IMR-90 (cell line): ENCODE results near the gene DPP6. TPM values are rescaled to one million over a fixed set of nuclear protein-coding genes. Genes with fewer than 3 reads are reported as not detected.

Source experiments
- ATAC-seq: fragments of 200-7000 bp; cut with Tn5 transposase; 2 replicates; pipeline ENCODE4 v1.9.1; 2020; ENCODE audit warnings: low read depth, mild to moderate bottlenecking, moderate library complexity
- BruUV-seq: library from RNA; stranded (reverse); fragments of 400-500 nt; replicated peaks from 2 replicates; lab custom pipeline; 2021; lab: Mats Ljungman, UMichigan
- CTCF ChIA-PET: fragments of 300-600 bp; formaldehyde crosslinking; extraction: SDS; loops from one replicate; lab custom pipeline; 2021; ENCODE audit warnings: antibody characterized with exemption; lab: Yijun Ruan, JAX
- POLR2A ChIA-PET: fragments of 300-600 bp; sonication (Branson Sonifier 250); formaldehyde crosslinking; loops from one replicate; lab custom pipeline; 2022; ENCODE audit warnings: antibody characterized with exemption; ENCODE audit not compliant: unreplicated experiment; lab: Charles Lee
- DNase-seq: peaks from one replicate; pipeline ENCODE4 v3.0.0; 2013
- H2AFZ ChIP-seq: replicated peaks from 2 replicates; pipeline ENCODE3; 2013; ENCODE audit warnings: low read length, mild to moderate bottlenecking; ENCODE audit not compliant: poor library complexity
- H2AK5ac ChIP-seq: 2 replicates; pipeline ENCODE4 v1.6.1; 2013; ENCODE audit warnings: low read depth, low read length, inconsistent platforms
- H2AK9ac ChIP-seq: replicated peaks from 2 replicates; pipeline ENCODE3; 2013; ENCODE audit warnings: mild to moderate bottlenecking, low read depth, low read length, moderate library complexity; ENCODE audit not compliant: poor library complexity
- H2BK120ac ChIP-seq: 2 replicates; pipeline ENCODE4 v1.6.1; 2013; ENCODE audit warnings: low read depth, low read length, inconsistent platforms
- H2BK15ac ChIP-seq: 3 replicates; pipeline ENCODE4 v1.6.1; 2013; ENCODE audit warnings: low read depth, low read length, inconsistent platforms
- H2BK20ac ChIP-seq: 2 replicates; pipeline ENCODE4 v1.6.1; 2013; ENCODE audit warnings: low read depth, mild to moderate bottlenecking, inconsistent platforms, low read length, moderate library complexity
- H2BK5ac ChIP-seq: 2 replicates; pipeline ENCODE4 v1.6.1; 2013; ENCODE audit warnings: mild to moderate bottlenecking, low read depth, low read length, inconsistent platforms; ENCODE audit not compliant: poor library complexity, severe bottlenecking
- H3K14ac ChIP-seq: replicated peaks from 2 replicates; pipeline ENCODE4 v1.6.1; 2013; ENCODE audit warnings: low read depth, low read length, inconsistent platforms
- H3K18ac ChIP-seq: 2 replicates; pipeline ENCODE4 v1.6.1; 2013; ENCODE audit warnings: low read depth, low read length, control low read depth
- H3K23ac ChIP-seq: 2 replicates; pipeline ENCODE4 v1.6.1; 2013; ENCODE audit warnings: low read depth, low read length, inconsistent platforms
- H3K27ac ChIP-seq: 2 replicates; pipeline ENCODE4 v1.5.1; 2013; ENCODE audit warnings: mild to moderate bottlenecking, control low read depth, low read length; ENCODE audit not compliant: insufficient read depth
- H3K27me3 ChIP-seq: 2 replicates; pipeline ENCODE4 v1.6.1; 2013; ENCODE audit warnings: low read length; ENCODE audit not compliant: control insufficient read depth, insufficient read depth
- H3K36me3 ChIP-seq: 2 replicates; pipeline ENCODE4 v1.6.1; 2013; ENCODE audit warnings: low read length, mixed read lengths; ENCODE audit not compliant: control insufficient read depth, insufficient read depth
- H3K4ac ChIP-seq: 2 replicates; pipeline ENCODE4 v1.6.1; 2013; ENCODE audit warnings: low read depth, low read length, inconsistent platforms
- H3K4me1 ChIP-seq: 2 replicates; pipeline ENCODE4 v1.6.1; 2013; ENCODE audit warnings: low read length, mixed read lengths; ENCODE audit not compliant: control insufficient read depth, insufficient read depth
- H3K4me2 ChIP-seq: 2 replicates; pipeline ENCODE4 v1.6.1; 2013; ENCODE audit warnings: low read depth, mild to moderate bottlenecking, control low read depth, low read length, moderate library complexity
- H3K4me3 ChIP-seq: 2 replicates; pipeline ENCODE4 v1.5.1; 2013; ENCODE audit warnings: low read depth, mild to moderate bottlenecking, control low read depth, low read length, moderate library complexity; ENCODE audit not compliant: insufficient read depth
- H3K56ac ChIP-seq: 2 replicates; pipeline ENCODE4 v1.6.1; 2013; ENCODE audit warnings: low read length, inconsistent platforms; ENCODE audit not compliant: insufficient read depth; ENCODE audit errors: extremely low read depth
- H3K79me1 ChIP-seq, 2 experiments: 2 replicates each; pipeline ENCODE4 v1.6.1; 2013; ENCODE audit warnings: low read length in 2 of 2, inconsistent platforms in 1 of 2, low read depth in 1 of 2
- H3K9ac ChIP-seq: 2 replicates; pipeline ENCODE4 v1.6.1; 2013; ENCODE audit warnings: low read depth, low read length, control low read depth
- H3K9me1 ChIP-seq: 2 replicates; pipeline ENCODE4 v1.6.1; 2013; ENCODE audit warnings: low read length, inconsistent platforms; ENCODE audit not compliant: insufficient read depth
- H3K9me3 ChIP-seq: 2 replicates; pipeline ENCODE4 v1.6.1; 2013; ENCODE audit warnings: low read length; ENCODE audit not compliant: control insufficient read depth, insufficient read depth
- H4K20me1 ChIP-seq: 2 replicates; pipeline ENCODE4 v1.6.1; 2013; ENCODE audit warnings: low read length, inconsistent platforms; ENCODE audit not compliant: insufficient read depth
- H4K5ac ChIP-seq: 2 replicates; pipeline ENCODE4 v1.6.1; 2013; ENCODE audit warnings: mild to moderate bottlenecking, low read depth, low read length, control low read depth
- H4K8ac ChIP-seq, 2 experiments: 2 replicates each; pipeline ENCODE4 v1.6.1; 2013; ENCODE audit warnings: low read depth in 2 of 2, low read length in 2 of 2, control low read depth in 1 of 2, inconsistent platforms in 1 of 2
- H4K91ac ChIP-seq: 2 replicates; pipeline ENCODE4 v1.6.1; 2013; ENCODE audit warnings: low read depth, low read length, inconsistent platforms; ENCODE audit not compliant: insufficient read depth
- BHLHE40 ChIP-seq: fragments of 150-350 bp; IDR thresholded peaks from 2 replicates; pipeline ENCODE4 v1.6.1; 2016; ENCODE audit warnings: mild to moderate bottlenecking, low read depth, low read length
- CEBPB ChIP-seq: IDR thresholded peaks from 2 replicates; pipeline ENCODE4 v1.6.1; 2012; ENCODE audit warnings: low read depth, low read length, improper control_type of control experiment
- CHD1 ChIP-seq: IDR thresholded peaks from 2 replicates; pipeline ENCODE4 v1.6.1; 2012; ENCODE audit warnings: low read depth, low read length, improper control_type of control experiment
- FOS ChIP-seq: fragments of 150-350 bp; IDR thresholded peaks from 2 replicates; pipeline ENCODE4 v1.6.1; 2016; ENCODE audit warnings: low read depth, low read length
- MAFK ChIP-seq: IDR thresholded peaks from 2 replicates; pipeline ENCODE4 v1.6.1; 2012; ENCODE audit warnings: low read depth, low read length, improper control_type of control experiment
- MAZ ChIP-seq: IDR thresholded peaks from 2 replicates; pipeline ENCODE4 v1.6.1; 2012; ENCODE audit warnings: low read depth, mild to moderate bottlenecking, low read length, improper control_type of control experiment, moderate library complexity, borderline replicate concordance
- MXI1 ChIP-seq: IDR thresholded peaks from 2 replicates; pipeline ENCODE4 v1.6.1; 2012; ENCODE audit warnings: low read depth, mild to moderate bottlenecking, low read length, moderate library complexity, borderline replicate concordance
- NFE2L2 ChIP-seq: fragments of 150-350 bp; IDR thresholded peaks from 2 replicates; pipeline ENCODE4 v1.6.1; 2016; ENCODE audit warnings: low read depth, mild to moderate bottlenecking, low read length
- POLR2A ChIP-seq: IDR thresholded peaks from 2 replicates; pipeline ENCODE4 v1.6.1; 2012; ENCODE audit warnings: mild to moderate bottlenecking, low read depth, low read length
- RCOR1 ChIP-seq: IDR thresholded peaks from 2 replicates; pipeline ENCODE4 v1.6.1; 2012; ENCODE audit warnings: mild to moderate bottlenecking, low read length, improper control_type of control experiment; ENCODE audit not compliant: insufficient replicate concordance
- SMC3 ChIP-seq: fragments of 150-350 bp; IDR thresholded peaks from 2 replicates; pipeline ENCODE4 v1.6.1; 2016; ENCODE audit warnings: low read depth, mild to moderate bottlenecking, antibody characterized with exemption, low read length, moderate library complexity
- WGBS, 2 experiments: methylation state at CpG; one replicate each; pipeline versions ENCODE4 v1.1.5 to v1.1.7; 2013; ENCODE audit warnings: missing lambda C conversion rate in 2 of 2; ENCODE audit not compliant: insufficient read length in 1 of 2; ENCODE audit errors: extremely low coverage in 2 of 2; 5-methylcytosine and 5-hydroxymethylcytosine counted together
- dilution Hi-C: fragments of 300-500 bp; cut with HindIII; formaldehyde crosslinking; loops from one replicate; pipeline ENCODE4 v1.14.3; 2018; ENCODE audit warnings: low sequenced_read_pairs; ENCODE audit not compliant: unreplicated experiment
- in situ Hi-C: fragments of 300-500 bp; cut with MboI; formaldehyde crosslinking; loops from 3 replicates; pipeline ENCODE4 v1.14.3; 2019; ENCODE audit warnings: low sequenced_read_pairs, inconsistent platforms, mixed read lengths
- intact Hi-C: fragments of 100-400 bp; cut with micrococcal nuclease; formaldehyde crosslinking; loops from 2 replicates; pipeline ENCODE4 v1.10.0; 2022
- polyA plus RNA-seq, 3 experiments: library from polyadenylated mRNA; depleted of rRNA; stranded (reverse); fragments of >200 nt; gene quantifications; 2 replicates each; pipeline ENCODE4 v1.2.3, GENCODE V29; 2012; ENCODE audit warnings: low replicate concordance in 1 of 3
- total RNA-seq: library from RNA; depleted of rRNA; stranded (reverse); fragments of >200 nt; gene quantifications from 2 replicates; pipeline ENCODE4 v1.2.3, GENCODE V29; 2012
- TF ChIP-seq, protein P1 (sequence below): fragments of 150-350 bp; IDR thresholded peaks from 2 replicates; pipeline ENCODE4 v1.6.1; 2017; ENCODE audit warnings: mild to moderate bottlenecking, antibody characterized with exemption, low read length, low read depth
- TF ChIP-seq, protein P2 (sequence below): conservative IDR thresholded peaks from 2 replicates; pipeline ENCODE4 v1.5.1; 2012; ENCODE audit warnings: mild to moderate bottlenecking, low read depth, low read length, improper control_type of control experiment
- TF ChIP-seq, protein P3 (sequence below): fragments of 150-350 bp; IDR thresholded peaks from 2 replicates; pipeline ENCODE4 v1.6.1; 2016; ENCODE audit warnings: low read depth, mild to moderate bottlenecking, low read length, moderate library complexity, borderline replicate concordance

The DPP6 gene
- total and polyA plus RNA-seq, 2 of the 4 experiments (the other 2 are of a cell fraction), result not detected

DNA sequence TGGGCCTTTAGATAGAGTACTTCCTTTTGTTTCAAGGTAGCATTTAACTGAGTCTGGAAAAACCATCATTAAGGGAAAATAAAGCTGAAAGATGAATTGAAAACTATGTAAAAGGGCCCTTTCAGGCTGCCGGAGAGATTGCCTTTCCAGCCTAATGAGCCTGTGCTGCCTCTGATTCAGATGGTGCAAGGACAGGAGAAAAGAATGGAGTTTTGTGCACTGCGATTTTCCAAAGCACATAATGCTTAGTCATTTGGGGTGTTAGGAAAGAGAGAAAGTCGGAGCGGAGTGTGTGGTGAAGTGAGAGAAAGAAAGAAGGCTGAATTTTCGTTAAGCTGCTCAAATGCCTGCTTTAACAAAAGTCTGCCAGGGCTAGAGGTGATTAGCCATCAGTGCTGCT is 691.0 kb downstream of the DPP6 start:
- H2BK5ac ChIP-seq, result no peak overlapping the region
- no peak overlapping the region for H2BK15ac ChIP-seq
- in situ Hi-C loops, result no loop called here
- POLR2A ChIA-PET, result no interaction called here
- H3K79me1 ChIP-seq, result no peaks in the 10 kb centered on the region
- H4K8ac ChIP-seq, result no peak overlapping the region
- no peak overlapping the region for H3K23ac ChIP-seq
- TF ChIP-seq CEBPB, result no peak
- TF ChIP-seq, protein P1, sequence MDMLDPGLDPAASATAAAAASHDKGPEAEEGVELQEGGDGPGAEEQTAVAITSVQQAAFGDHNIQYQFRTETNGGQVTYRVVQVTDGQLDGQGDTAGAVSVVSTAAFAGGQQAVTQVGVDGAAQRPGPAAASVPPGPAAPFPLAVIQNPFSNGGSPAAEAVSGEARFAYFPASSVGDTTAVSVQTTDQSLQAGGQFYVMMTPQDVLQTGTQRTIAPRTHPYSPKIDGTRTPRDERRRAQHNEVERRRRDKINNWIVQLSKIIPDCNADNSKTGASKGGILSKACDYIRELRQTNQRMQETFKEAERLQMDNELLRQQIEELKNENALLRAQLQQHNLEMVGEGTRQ, result no peak
- TF ChIP-seq, protein P2, sequence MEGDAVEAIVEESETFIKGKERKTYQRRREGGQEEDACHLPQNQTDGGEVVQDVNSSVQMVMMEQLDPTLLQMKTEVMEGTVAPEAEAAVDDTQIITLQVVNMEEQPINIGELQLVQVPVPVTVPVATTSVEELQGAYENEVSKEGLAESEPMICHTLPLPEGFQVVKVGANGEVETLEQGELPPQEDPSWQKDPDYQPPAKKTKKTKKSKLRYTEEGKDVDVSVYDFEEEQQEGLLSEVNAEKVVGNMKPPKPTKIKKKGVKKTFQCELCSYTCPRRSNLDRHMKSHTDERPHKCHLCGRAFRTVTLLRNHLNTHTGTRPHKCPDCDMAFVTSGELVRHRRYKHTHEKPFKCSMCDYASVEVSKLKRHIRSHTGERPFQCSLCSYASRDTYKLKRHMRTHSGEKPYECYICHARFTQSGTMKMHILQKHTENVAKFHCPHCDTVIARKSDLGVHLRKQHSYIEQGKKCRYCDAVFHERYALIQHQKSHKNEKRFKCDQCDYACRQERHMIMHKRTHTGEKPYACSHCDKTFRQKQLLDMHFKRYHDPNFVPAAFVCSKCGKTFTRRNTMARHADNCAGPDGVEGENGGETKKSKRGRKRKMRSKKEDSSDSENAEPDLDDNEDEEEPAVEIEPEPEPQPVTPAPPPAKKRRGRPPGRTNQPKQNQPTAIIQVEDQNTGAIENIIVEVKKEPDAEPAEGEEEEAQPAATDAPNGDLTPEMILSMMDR, result no peak
- no peak for TF ChIP-seq RCOR1
- no peak for TF ChIP-seq MXI1
- TF ChIP-seq BHLHE40, result no peak
- TF ChIP-seq MAZ, result no peak
- TF ChIP-seq MAFK, result no peak
- no peak for TF ChIP-seq NFE2L2
- no peak for TF ChIP-seq FOS
- no peak for TF ChIP-seq CHD1
- no peak for TF ChIP-seq POLR2A
- TF ChIP-seq, protein P3, sequence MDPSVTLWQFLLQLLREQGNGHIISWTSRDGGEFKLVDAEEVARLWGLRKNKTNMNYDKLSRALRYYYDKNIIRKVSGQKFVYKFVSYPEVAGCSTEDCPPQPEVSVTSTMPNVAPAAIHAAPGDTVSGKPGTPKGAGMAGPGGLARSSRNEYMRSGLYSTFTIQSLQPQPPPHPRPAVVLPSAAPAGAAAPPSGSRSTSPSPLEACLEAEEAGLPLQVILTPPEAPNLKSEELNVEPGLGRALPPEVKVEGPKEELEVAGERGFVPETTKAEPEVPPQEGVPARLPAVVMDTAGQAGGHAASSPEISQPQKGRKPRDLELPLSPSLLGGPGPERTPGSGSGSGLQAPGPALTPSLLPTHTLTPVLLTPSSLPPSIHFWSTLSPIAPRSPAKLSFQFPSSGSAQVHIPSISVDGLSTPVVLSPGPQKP, result no peak
- no peak for TF ChIP-seq SMC3
- no peak overlapping the region for H3K9ac ChIP-seq
- no peak for ATAC-seq
- H3K27ac ChIP-seq, result no peak overlapping the region
- BruUV-seq, result no TSS peak
- no peaks in the 10 kb centered on the region for H3K27me3 ChIP-seq
- no peak overlapping the region for H3K14ac ChIP-seq
- no peak overlapping the region for H4K5ac ChIP-seq
- H4K20me1 ChIP-seq, result no peaks in the 10 kb centered on the region
- no peak overlapping the region for H4K91ac ChIP-seq
- H2AK5ac ChIP-seq, result no peak overlapping the region
- dilution Hi-C loops, result no loop called here
- WGBS, 2 experiments, result 34 to 100% methylated on average over 2 to 4 of the region's 5 CpGs
- no peaks in the 10 kb centered on the region for H3K36me3 ChIP-seq
- no peak overlapping the region for H2BK120ac ChIP-seq
- no peak overlapping the region for H3K56ac ChIP-seq
- H3K4me1 ChIP-seq, result no peaks in the 10 kb centered on the region
- no peak overlapping the region for H2BK20ac ChIP-seq
- peaks cover 41% of the 10 kb centered on the region for H3K9me3 ChIP-seq
- CTCF ChIA-PET, result no interaction called here
- H3K18ac ChIP-seq, result no peak overlapping the region
- no peak overlapping the region for H3K4ac ChIP-seq
- no peak overlapping the region for H2AFZ ChIP-seq
- no peak overlapping the region for H3K4me2 ChIP-seq
- H2AK9ac ChIP-seq, result no peak overlapping the region
- intact Hi-C loops, result no loop called here
- H3K4me3 ChIP-seq, result no peak overlapping the region
- no peaks in the 10 kb centered on the region for H3K9me1 ChIP-seq
- DNase-seq, result no peak
